ENCODE results near the gene CXCL13.

- TF ChIP-seq, protein P1, sequence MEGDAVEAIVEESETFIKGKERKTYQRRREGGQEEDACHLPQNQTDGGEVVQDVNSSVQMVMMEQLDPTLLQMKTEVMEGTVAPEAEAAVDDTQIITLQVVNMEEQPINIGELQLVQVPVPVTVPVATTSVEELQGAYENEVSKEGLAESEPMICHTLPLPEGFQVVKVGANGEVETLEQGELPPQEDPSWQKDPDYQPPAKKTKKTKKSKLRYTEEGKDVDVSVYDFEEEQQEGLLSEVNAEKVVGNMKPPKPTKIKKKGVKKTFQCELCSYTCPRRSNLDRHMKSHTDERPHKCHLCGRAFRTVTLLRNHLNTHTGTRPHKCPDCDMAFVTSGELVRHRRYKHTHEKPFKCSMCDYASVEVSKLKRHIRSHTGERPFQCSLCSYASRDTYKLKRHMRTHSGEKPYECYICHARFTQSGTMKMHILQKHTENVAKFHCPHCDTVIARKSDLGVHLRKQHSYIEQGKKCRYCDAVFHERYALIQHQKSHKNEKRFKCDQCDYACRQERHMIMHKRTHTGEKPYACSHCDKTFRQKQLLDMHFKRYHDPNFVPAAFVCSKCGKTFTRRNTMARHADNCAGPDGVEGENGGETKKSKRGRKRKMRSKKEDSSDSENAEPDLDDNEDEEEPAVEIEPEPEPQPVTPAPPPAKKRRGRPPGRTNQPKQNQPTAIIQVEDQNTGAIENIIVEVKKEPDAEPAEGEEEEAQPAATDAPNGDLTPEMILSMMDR (conservative IDR thresholded peaks at IDR 0.05 in 1 of 2, IDR thresholded peaks at IDR 0.05 in 1 of 2; ENCODE audit: extremely low read depth in 1 of 2, insufficient read depth in 1 of 2, low read depth in 1 of 2, low read length in 2 of 2) = no peak
- no peak for TF ChIP-seq EZH2 (IDR thresholded peaks at IDR 0.05; ENCODE audit: borderline replicate concordance, low read length)
These were observed 45.2 kb downstream of the CXCL13 start for GRCh38 chr4:77650787-77651186.
